GM12878 (cell line): ENCODE results near the gene KCNN3. TPM values are rescaled to one million over a fixed set of nuclear protein-coding genes. Genes with fewer than 3 reads are reported as not detected.

Source experiments
- ATAC-seq: fragments of 200-7000 bp; cut with Tn5 transposase; 3 replicates; pipeline ENCODE4 v1.9.1; 2020; ENCODE audit warnings: mild to moderate bottlenecking, moderate library complexity
- BruUV-seq: library from RNA; stranded (reverse); fragments of 400-500 nt; replicated peaks from 2 replicates; lab custom pipeline; 2021; lab: Mats Ljungman, UMichigan
- CTCF ChIA-PET: fragments of 300-600 bp; sonication (Branson Sonifier 250); formaldehyde crosslinking; extraction: SDS; loops from one replicate; lab custom pipeline; 2021; ENCODE audit warnings: inconsistent platforms; lab: Yijun Ruan, JAX
- POLR2A ChIA-PET: fragments of 350-600 bp; formaldehyde crosslinking; extraction: SDS; loops from one replicate; lab custom pipeline; 2021; ENCODE audit warnings: inconsistent platforms; lab: Charles Lee
- RAD21 ChIA-PET: fragments of 300-600 bp; sonication (Branson Sonifier 250); formaldehyde crosslinking; loops from one replicate; lab custom pipeline; 2023; ENCODE audit warnings: antibody characterized with exemption; ENCODE audit not compliant: unreplicated experiment; lab: Charles Lee
- SMC1A ChIA-PET: fragments of 300-600 bp; sonication (Branson Sonifier 250); formaldehyde crosslinking; loops from one replicate; lab custom pipeline; 2023; ENCODE audit not compliant: unreplicated experiment, uncharacterized antibody; lab: Charles Lee
- DNase-seq: peaks from one replicate; pipeline ENCODE4 v3.0.0-alpha.2; 2011; ENCODE audit warnings: low read depth, low spot score
- FAIRE-seq: peaks from 3 replicates; lab custom pipeline; 2011; peaks lifted over from hg19 to GRCh38; lab: Jason Lieb, UNC
- H2AFZ ChIP-seq: 2 replicates; pipeline ENCODE4 v1.6.0; 2011; ENCODE audit warnings: low read depth, low read length, control low read depth; ENCODE audit not compliant: control insufficient read depth
- H3K27ac ChIP-seq: 2 replicates; pipeline ENCODE4 v1.5.1; 2011; ENCODE audit warnings: control low read depth; ENCODE audit not compliant: control insufficient read depth, insufficient read depth
- H3K27me3 ChIP-seq, 2 experiments: replicated peaks in 1 of 2; 2 replicates each; pipeline versions ENCODE4 v1.6.0 to v1.6.1; 2011; ENCODE audit warnings: low read length in 1 of 2; ENCODE audit not compliant: control insufficient read depth in 2 of 2, insufficient read depth in 2 of 2
- H3K36me3 ChIP-seq, 2 experiments: 2 replicates each; pipeline ENCODE4 v1.5.1; 2011; ENCODE audit warnings: low read length in 1 of 2; ENCODE audit not compliant: control insufficient read depth in 2 of 2, insufficient read depth in 2 of 2
- H3K4me1 ChIP-seq: 2 replicates; pipeline ENCODE4 v1.6.1; 2011; ENCODE audit warnings: mild to moderate bottlenecking, low read length, moderate library complexity, mixed read lengths; ENCODE audit not compliant: control insufficient read depth, insufficient read depth
- H3K4me2 ChIP-seq: 2 replicates; pipeline ENCODE4 v1.6.0; 2011; ENCODE audit warnings: control low read depth; ENCODE audit not compliant: control insufficient read depth, insufficient read depth
- H3K4me3 ChIP-seq: fragments of 200-600 bp; sonication (generic); 2 replicates; pipeline ENCODE4 v1.5.1; 2016
- H3K79me2 ChIP-seq: 2 replicates; pipeline ENCODE4 v1.6.0; 2011; ENCODE audit warnings: low read length; ENCODE audit not compliant: control insufficient read depth, insufficient read depth
- H3K9ac ChIP-seq: 2 replicates; pipeline ENCODE4 v1.8.0; 2011; ENCODE audit warnings: low read length, control low read depth, mixed read lengths; ENCODE audit not compliant: control insufficient read depth, insufficient read depth
- H3K9me3 ChIP-seq: replicated peaks from 3 replicates; pipeline ENCODE4 v1.5.1; 2011; ENCODE audit warnings: mild to moderate bottlenecking, low read length; ENCODE audit not compliant: control insufficient read depth, insufficient read depth
- H4K20me1 ChIP-seq: 2 replicates; pipeline ENCODE4 v1.6.0; 2011; ENCODE audit not compliant: control insufficient read depth, insufficient read depth
- CREM ChIP-seq: IDR thresholded peaks from 2 replicates; pipeline ENCODE4 v1.6.1; 2014; ENCODE audit warnings: antibody characterized with exemption, low read depth
- MEF2A ChIP-seq: IDR thresholded peaks from 2 replicates; pipeline ENCODE4 v1.6.1; 2011; ENCODE audit warnings: low read depth, mild to moderate bottlenecking, low read length, moderate library complexity; ENCODE audit not compliant: insufficient read depth
- POLR2AphosphoS5 ChIP-seq: IDR thresholded peaks from 2 replicates; pipeline ENCODE4 v1.6.1; 2011; ENCODE audit warnings: mild to moderate bottlenecking, low read length, inconsistent platforms
- WGBS: methylation state at CpG from one replicate; pipeline ENCODE4 v1.1.6; 2016; ENCODE audit warnings: low lambda C conversion rate; ENCODE audit not compliant: insufficient replicate concordance, insufficient coverage; ENCODE audit errors: missing lambda C conversion rate; 5-methylcytosine and 5-hydroxymethylcytosine counted together
- in situ Hi-C: fragments of 300-500 bp; cut with MboI; formaldehyde crosslinking; loops from 9 replicates; pipeline ENCODE4 v1.14.3; 2018; ENCODE audit warnings: mixed read lengths
- intact Hi-C: fragments of 100-400 bp; cut with micrococcal nuclease; formaldehyde crosslinking; loops from one replicate; pipeline ENCODE4 v1.14.2; 2022; ENCODE audit not compliant: unreplicated experiment
- polyA plus RNA-seq, 11 experiments: library from polyadenylated mRNA; depleted of rRNA in 4 of 11; unstranded in 6 of 11; stranded (reverse) in 5 of 11; fragments of >200 nt; fragmentation: Nextera tagmentation in 4 of 11; fragmentation: Illumina TruSeq in 1 of 11; extraction: Ambion mirVana in 4 of 11; extraction: Trizol in 1 of 11; gene quantifications; 1 replicate in 1 of 11; 2 replicates in 10 of 11; pipeline versions ENCODE4 v1.2.1 to v1.2.3, GENCODE V29; 2011 to 2016; ENCODE audit warnings: inconsistent platforms in 2 of 11, missing spikeins in 2 of 11, low read depth in 1 of 11
- total RNA-seq, 4 experiments: library from RNA; depleted of rRNA in 3 of 4; stranded (reverse); fragments of >200 nt in 3 of 4; fragmentation: Illumina TruSeq in 1 of 4; extraction: Trizol in 1 of 4; gene quantifications; 2 replicates each; pipeline versions ENCODE4 v1.2.1 to v1.2.3, GENCODE V29; 2013 to 2021
- TF ChIP-seq, protein P1 (sequence below): IDR thresholded peaks from 2 replicates; pipeline ENCODE4 v1.6.1; 2012; ENCODE audit warnings: low read depth, low read length, improper control_type of control experiment

The KCNN3 gene
- total and polyA plus RNA-seq, 10 of the 15 experiments (the other 5 are each of a cell fraction or from before 2014, with no cell fraction given), result 3.5 to 26.4 (median 14.9) TPM

DNA sequence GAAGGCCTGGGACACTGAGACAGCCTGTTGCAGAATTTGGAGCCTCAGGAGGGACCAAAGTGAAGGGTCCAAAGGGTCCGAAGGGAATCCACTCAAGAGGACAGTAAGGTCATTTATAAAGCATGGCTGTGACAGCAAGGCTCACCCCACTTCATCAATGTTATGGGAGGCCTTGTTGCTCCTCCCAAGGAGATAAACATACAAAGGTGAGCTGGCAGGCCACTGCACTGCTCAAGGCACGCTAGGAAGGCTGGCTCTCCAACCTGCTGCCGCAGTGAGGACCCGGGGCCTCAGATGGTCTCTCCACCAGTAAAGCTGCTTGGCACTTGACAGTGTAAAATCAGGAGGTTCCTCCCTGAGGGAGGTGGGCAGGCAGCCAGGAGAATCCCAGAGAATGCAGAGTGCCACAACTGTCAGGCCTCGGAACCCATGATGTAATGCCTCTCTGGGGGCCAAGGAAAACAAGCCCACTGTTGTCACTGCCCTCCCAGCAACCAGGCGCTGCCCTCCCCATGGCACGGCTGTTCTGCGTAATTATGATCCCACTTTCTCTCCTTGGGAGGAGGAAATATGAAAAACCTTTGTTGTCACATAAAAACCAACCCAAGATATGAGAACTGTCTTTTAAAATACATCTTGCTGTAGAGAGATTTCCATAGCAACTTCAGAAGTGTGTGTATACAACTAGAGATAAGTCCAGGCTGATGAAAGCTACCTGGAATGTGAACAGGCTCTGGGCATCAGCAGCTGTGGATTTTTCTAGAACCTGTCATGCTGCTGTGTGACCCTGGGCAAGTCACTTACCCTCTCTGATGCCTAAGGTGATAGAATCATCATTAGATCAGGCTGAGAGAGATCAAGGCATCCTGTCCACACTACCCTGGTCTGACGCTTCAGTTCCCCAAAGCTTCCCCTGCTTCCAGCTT, 102.5 kb downstream of the KCNN3 start:
- no peak for FAIRE-seq
- BruUV-seq, result no TSS peak
- H3K4me3 ChIP-seq, result no peak overlapping the region
- H3K27me3 ChIP-seq, result no peaks in the 10 kb centered on the region
- no peak for DNase-seq
- no peak overlapping the region for H3K4me2 ChIP-seq
- ChIA-PET SMC1A (interaction anchor here (1.1 to 1.5 kb wide), 2 partner anchors 24 to 103 kb away, joined by 4 read pairs; partner anchors contain the start of gene KCNN3), CTCF (interaction anchor here (1.0 to 2.7 kb wide), 3 partner anchors 10 to 208 kb away, joined by 3 to 10 read pairs (median 3); no protein-coding TSS in a partner anchor), RAD21 (no interaction called here), POLR2A (interaction anchor here (0.6 to 1.5 kb wide), 2 partner anchors 12 to 102 kb away, joined by 4 to 8 read pairs; no protein-coding TSS in a partner anchor)
- H3K4me1 ChIP-seq, result peaks cover 11% of the 10 kb centered on the region
- H4K20me1 ChIP-seq, result no peaks in the 10 kb centered on the region
- no peak overlapping the region for H2AFZ ChIP-seq
- ATAC-seq, result no peak
- H3K9ac ChIP-seq, result no peak overlapping the region
- no peaks in the 10 kb centered on the region for H3K9me3 ChIP-seq
- H3K27ac ChIP-seq, result no peak overlapping the region
- no peaks in the 10 kb centered on the region for H3K79me2 ChIP-seq
- in situ Hi-C loops, result no loop called here
- peaks cover 8 to 12% of the 10 kb centered on the region in 2 experiments; a peak in 3 of 4 replicates for H3K36me3 ChIP-seq
- TF ChIP-seq CREM (no peak), MEF2A (no peak), POLR2AphosphoS5 (no peak)
- TF ChIP-seq, protein P1, sequence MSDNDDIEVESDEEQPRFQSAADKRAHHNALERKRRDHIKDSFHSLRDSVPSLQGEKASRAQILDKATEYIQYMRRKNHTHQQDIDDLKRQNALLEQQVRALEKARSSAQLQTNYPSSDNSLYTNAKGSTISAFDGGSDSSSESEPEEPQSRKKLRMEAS, result no peak
- WGBS, result 93% methylated on average over 9 of the region's 9 CpGs
- intact Hi-C loops, result no loop called here
